ENCODE data around the gene TTC17.

DNA sequence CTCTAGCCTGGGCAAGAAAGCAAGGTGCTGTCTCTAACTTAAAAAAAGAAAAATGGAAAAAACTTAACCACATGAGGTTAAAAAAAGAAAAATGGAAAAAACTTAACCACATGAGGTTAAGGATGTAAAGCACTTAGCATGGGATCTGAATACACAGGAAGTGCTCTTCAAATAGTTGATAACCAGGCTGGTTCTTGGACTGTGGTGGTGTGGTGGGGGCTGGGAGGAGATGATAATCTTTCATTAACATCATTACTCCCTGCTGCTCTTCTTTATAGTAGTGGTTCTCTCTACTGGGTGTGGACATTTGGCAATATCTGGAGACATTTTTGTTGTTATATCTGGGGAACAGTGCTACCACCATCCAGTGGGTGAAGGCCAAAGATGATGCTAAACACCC lies 88.4 kb downstream of the TTC17 start:
- no peak for TF ChIP-seq POLR2A (IDR thresholded peaks at IDR 0.05; ENCODE audit: low read length)
- no peak for TF ChIP-seq GATA1 (IDR thresholded peaks at IDR 0.05; ENCODE audit: low read depth, low read length)

Data from erythroblast (primary cell).